MM.1S (cell line): Measurements from ENCODE around the gene ANTXR1.

ENCODE experiments used
- DNase-seq: peaks from one replicate; pipeline ENCODE4 v3.0.0-alpha.2; 2015
- H2AFZ ChIP-seq: fragments of 300-600 bp; sonication (generic); 2 replicates; pipeline ENCODE4 v1.6.0; 2016; ENCODE audit warnings: antibody characterized with exemption, low read length
- H3F3A ChIP-seq: fragments of 300-600 bp; sonication (generic); 2 replicates; pipeline ENCODE4 v1.6.1; 2016; ENCODE audit warnings: mild to moderate bottlenecking, antibody characterized with exemption, low read length, moderate library complexity, mixed read lengths; ENCODE audit not compliant: insufficient read depth
- H3K27ac ChIP-seq: fragments of 300-600 bp; sonication (generic); 2 replicates; pipeline ENCODE4 v1.5.1; 2016; ENCODE audit warnings: mild to moderate bottlenecking, low read length
- H3K27me3 ChIP-seq: fragments of 300-600 bp; sonication (generic); replicated peaks from 2 replicates; pipeline ENCODE4 v1.6.0; 2016; ENCODE audit warnings: low read length; ENCODE audit not compliant: insufficient read depth
- H3K36me3 ChIP-seq: fragments of 300-600 bp; sonication (generic); replicated peaks from 2 replicates; pipeline ENCODE4 v1.6.1; 2016; ENCODE audit warnings: mild to moderate bottlenecking, low read length, mixed read lengths; ENCODE audit not compliant: insufficient read depth
- H3K4me1 ChIP-seq: fragments of 300-600 bp; sonication (generic); 2 replicates; pipeline ENCODE4 v1.6.1; 2016; ENCODE audit warnings: low read length, mixed read lengths
- H3K4me2 ChIP-seq: fragments of 300-600 bp; sonication (generic); 2 replicates; pipeline ENCODE4 v1.6.0; 2016; ENCODE audit warnings: low read depth, low read length
- H3K4me3 ChIP-seq: fragments of 300-600 bp; sonication (generic); 2 replicates; pipeline ENCODE4 v1.5.1; 2016; ENCODE audit warnings: low read length, mixed read lengths
- H3K79me2 ChIP-seq: fragments of 300-600 bp; sonication (generic); 2 replicates; pipeline ENCODE4 v1.6.1; 2016; ENCODE audit warnings: mixed run types, low read length, mixed read lengths
- H3K9ac ChIP-seq: fragments of 300-600 bp; sonication (generic); 2 replicates; pipeline ENCODE4 v1.6.1; 2016; ENCODE audit warnings: low read length, mixed read lengths
- H3K9me2 ChIP-seq: fragments of 300-600 bp; sonication (generic); replicated peaks from 2 replicates; pipeline ENCODE4 v1.6.1; 2016; ENCODE audit warnings: mild to moderate bottlenecking, low read length, mixed read lengths; ENCODE audit not compliant: insufficient read depth
- H3K9me3 ChIP-seq: fragments of 300-600 bp; sonication (generic); replicated peaks from 2 replicates; pipeline ENCODE4 v1.6.1; 2016; ENCODE audit warnings: mild to moderate bottlenecking, low read length, mixed read lengths; ENCODE audit not compliant: insufficient read depth
- H4K20me1 ChIP-seq: fragments of 300-600 bp; sonication (generic); 2 replicates; pipeline ENCODE4 v1.6.1; 2016; ENCODE audit warnings: mild to moderate bottlenecking, low read length, moderate library complexity, mixed read lengths; ENCODE audit not compliant: insufficient read depth
- EZH2 ChIP-seq: fragments of 300-600 bp; sonication (generic); optimal IDR thresholded peaks from 2 replicates; pipeline ENCODE3; 2017; ENCODE audit warnings: low read depth, mild to moderate bottlenecking, antibody characterized with exemption, low read length, mixed read lengths
- EZH2phosphoT487 ChIP-seq: fragments of 300-600 bp; sonication (generic); IDR thresholded peaks from 2 replicates; pipeline ENCODE4 v1.6.1; 2018; ENCODE audit warnings: antibody characterized with exemption, low read length
- TF ChIP-seq, protein P1 (sequence below): fragments of 300-600 bp; sonication (generic); IDR thresholded peaks from 2 replicates; pipeline ENCODE4 v1.5.1; 2016; ENCODE audit warnings: antibody characterized with exemption, low read length, mixed read lengths

ANTXR1 gene

DNA sequence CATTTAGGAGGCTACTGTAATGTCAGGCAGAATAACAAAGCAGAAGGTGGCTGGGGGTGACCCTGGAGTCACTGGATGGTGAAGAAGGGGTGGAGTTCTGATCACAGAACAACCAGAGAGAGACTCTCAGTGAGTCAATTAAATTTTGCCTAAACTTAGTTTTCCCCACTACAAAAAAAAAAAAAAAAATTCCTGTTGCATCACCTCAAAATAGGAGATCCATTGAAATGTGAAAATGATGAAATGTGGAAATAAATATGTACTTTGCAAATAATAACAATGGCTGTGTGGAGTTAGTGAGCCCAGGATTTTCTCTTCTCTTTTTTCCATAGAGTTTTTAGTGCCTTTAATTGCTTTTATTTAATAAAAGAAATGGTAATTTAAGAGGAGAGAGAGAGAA lies 208.5 kb downstream of the ANTXR1 start:
- Histone ChIP-seq H3K4me3 (no peak overlapping the region), H3K4me2 (no peak overlapping the region), H3K27me3 (no peaks in the 10 kb centered on the region), H3K36me3 (no peaks in the 10 kb centered on the region), H3K9ac (no peak overlapping the region), H3K79me2 (no peaks in the 10 kb centered on the region), H2AFZ (no peak overlapping the region), H3K9me3 (no peaks in the 10 kb centered on the region), H4K20me1 (no peaks in the 10 kb centered on the region), H3K4me1 (no peaks in the 10 kb centered on the region), H3K27ac (no peak overlapping the region), H3F3A (no peaks in the 10 kb centered on the region), H3K9me2 (no peaks in the 10 kb centered on the region)
- TF ChIP-seq, protein P1, sequence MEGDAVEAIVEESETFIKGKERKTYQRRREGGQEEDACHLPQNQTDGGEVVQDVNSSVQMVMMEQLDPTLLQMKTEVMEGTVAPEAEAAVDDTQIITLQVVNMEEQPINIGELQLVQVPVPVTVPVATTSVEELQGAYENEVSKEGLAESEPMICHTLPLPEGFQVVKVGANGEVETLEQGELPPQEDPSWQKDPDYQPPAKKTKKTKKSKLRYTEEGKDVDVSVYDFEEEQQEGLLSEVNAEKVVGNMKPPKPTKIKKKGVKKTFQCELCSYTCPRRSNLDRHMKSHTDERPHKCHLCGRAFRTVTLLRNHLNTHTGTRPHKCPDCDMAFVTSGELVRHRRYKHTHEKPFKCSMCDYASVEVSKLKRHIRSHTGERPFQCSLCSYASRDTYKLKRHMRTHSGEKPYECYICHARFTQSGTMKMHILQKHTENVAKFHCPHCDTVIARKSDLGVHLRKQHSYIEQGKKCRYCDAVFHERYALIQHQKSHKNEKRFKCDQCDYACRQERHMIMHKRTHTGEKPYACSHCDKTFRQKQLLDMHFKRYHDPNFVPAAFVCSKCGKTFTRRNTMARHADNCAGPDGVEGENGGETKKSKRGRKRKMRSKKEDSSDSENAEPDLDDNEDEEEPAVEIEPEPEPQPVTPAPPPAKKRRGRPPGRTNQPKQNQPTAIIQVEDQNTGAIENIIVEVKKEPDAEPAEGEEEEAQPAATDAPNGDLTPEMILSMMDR: no peak
- TF ChIP-seq EZH2phosphoT487 (no peak), EZH2 (no peak)
- DNase-seq: no peak

DNA sequence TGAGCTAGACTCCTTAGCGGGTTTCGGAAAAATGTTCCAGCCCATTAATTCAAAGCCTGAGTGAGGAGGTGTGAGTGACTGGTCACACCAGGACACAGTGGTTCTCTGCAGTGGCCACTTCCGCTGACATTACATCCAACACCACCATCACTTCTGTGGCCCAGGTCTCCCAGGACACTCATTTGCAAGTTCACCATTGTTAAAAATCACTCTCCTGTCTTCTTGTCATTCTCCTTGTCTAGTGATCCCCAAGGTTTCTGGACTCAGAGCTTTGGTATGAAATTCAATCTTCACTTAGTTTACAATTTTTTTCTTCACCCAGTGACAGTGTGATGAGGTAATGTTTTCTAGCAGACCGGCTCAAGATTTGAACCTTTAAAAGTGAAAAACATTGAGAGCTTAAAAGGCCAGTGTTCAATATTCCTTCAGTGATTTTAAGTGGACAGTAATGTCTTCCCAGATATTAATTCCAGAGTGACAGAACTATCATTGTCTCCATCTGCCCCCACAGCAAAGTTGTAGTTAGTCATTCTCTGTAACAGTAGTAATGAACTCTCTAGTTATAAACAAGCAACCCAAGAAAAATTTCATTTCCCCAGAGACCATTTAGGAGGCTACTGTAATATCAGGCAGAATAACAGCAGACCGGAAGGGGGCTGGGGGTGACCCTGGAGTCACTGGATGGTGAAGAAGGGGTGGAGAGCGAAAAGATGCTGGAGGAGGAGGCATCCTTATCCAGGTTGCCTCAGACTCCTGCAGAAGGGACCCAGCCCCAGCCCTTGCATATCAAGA lies 209.2 kb downstream of the ANTXR1 start:
- TF ChIP-seq EZH2phosphoT487 (no peak), EZH2 (no peak)
- TF ChIP-seq, protein P1: no peak
- Histone ChIP-seq H3K4me2 (no peak overlapping the region), H3K27ac (no peak overlapping the region), H4K20me1 (no peaks in the 10 kb centered on the region), H3K9me2 (no peaks in the 10 kb centered on the region), H2AFZ (no peak overlapping the region), H3K4me1 (no peaks in the 10 kb centered on the region), H3K9me3 (no peaks in the 10 kb centered on the region), H3K79me2 (no peaks in the 10 kb centered on the region), H3K4me3 (no peak overlapping the region), H3F3A (no peaks in the 10 kb centered on the region), H3K36me3 (no peaks in the 10 kb centered on the region), H3K27me3 (no peaks in the 10 kb centered on the region), H3K9ac (no peak overlapping the region)
- DNase-seq: no peak

DNA sequence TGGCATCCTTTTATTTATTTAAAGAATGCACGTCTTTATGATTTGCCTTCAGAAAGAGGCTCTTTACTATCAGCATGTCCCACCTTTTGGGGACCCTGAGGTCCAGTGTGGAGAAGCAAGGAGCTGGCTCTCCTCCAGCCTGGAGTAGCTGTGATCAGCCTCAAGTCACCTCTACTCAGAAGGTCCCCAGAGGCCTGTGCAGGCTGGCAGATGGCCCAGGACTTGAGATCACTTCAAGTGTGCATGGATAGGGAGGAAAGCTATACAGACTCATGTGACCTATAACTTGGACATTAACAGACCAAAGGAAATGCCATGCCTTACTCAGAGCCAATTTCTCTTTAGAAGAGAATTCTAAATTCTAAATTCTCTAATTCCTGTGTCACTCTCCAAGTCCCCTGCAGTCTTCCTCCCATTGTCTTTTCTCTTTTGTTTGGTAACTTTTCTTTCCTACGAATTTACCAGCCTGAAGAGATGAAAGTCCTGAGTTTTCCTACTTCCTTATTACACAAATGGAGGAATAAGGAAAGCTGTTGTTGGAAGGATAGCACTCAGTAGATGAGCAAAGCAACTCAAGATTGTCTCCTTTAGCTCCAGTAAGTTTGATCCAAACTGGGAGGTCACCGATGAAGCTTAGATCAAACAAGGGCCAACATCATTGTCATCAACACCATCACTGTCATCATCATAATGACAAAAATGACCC lies 210.1 kb downstream of the ANTXR1 start:
- Histone ChIP-seq H3K4me1 (no peaks in the 10 kb centered on the region), H3K9me2 (no peaks in the 10 kb centered on the region), H3K9ac (no peak overlapping the region), H3K4me3 (no peak overlapping the region), H3F3A (no peaks in the 10 kb centered on the region), H3K27me3 (no peaks in the 10 kb centered on the region), H3K36me3 (no peaks in the 10 kb centered on the region), H3K27ac (no peak overlapping the region), H2AFZ (no peak overlapping the region), H3K4me2 (no peak overlapping the region), H3K9me3 (no peaks in the 10 kb centered on the region), H4K20me1 (no peaks in the 10 kb centered on the region), H3K79me2 (no peaks in the 10 kb centered on the region)
- no peak for DNase-seq
- TF ChIP-seq EZH2phosphoT487 (no peak), EZH2 (no peak)
- TF ChIP-seq, protein P1: no peak
